Measurements from ENCODE around the gene PUS7.
"Not testable (repeated sequence)": the region's sequence is repeated elsewhere in the genome, so short reads cannot be mapped to it uniquely, and the experiment has no call there.

The PUS7 gene

DNA sequence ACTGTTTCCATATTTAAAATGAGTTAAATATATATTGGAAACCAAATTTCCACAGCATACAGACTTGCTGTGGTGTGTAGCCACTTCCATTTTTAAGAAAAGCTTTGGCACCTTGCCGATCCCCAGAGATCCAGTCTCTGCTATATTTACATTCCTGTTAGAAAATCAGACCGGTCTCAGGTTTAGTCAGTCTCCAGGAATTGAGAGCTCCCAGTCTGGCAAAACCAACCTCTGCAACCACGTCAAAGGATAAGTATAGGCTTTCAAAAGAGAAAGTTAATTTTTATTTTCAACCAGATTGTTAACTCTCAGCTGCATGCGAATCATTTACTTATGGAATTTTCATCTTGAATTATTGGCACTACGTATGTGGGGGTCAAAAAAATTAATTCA lies 28.2 kb downstream of the PUS7 start:
- no peak for DNase-seq

DNA sequence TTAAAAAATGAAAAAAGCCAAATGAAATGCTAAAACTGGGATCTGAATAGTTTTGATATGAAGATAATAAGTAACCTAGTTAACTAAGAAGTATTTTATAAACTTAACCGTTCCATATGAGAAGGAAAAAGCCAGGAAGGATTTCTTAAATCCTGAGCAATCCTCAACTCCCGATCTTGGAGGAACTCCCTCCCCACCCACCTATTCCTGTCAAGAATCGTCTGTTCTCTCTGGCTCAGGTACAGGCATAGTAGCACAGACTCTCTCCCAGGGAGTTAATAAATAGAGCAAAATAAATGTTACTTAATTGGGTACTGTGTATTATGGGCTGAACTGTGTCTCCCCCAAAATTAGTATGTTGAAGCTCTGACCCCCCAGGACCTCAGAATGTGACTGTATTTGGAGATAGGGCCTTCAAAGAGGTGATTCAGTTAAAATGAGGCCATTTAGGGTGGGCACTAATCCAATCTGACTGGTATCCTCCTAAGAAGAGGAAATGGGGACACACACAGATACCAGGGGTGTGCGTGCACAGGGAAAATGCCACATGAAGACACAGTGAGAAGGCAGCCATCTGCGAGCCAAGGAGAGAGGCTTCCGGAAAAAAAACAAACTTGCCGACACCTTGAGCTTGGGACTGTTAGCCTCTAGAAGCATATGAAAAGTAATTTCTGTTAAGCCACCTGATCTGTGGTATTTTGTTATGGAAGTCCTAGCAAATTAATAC lies 28.7 kb downstream of the PUS7 start:
- DNase-seq: no peak

DNA sequence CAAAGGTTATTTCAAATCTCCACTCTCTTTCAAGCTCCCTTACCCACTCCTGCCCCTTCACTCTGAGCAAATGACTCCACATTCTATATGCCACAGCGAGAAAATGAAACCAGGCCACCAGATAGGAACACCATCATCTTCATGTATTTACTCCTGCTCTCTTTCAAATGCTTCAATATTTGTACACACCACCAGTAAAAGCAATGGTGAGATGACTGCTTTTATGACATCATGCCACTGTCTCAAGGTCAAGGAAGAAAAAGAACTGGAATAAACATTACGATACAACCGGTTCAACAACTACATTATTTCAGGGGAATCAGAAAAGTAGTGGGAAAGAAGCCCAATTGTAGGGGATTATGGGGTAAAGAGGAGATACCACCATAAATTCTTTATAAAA lies 32.7 kb downstream of the PUS7 start:
- DNase-seq: no peak

DNA sequence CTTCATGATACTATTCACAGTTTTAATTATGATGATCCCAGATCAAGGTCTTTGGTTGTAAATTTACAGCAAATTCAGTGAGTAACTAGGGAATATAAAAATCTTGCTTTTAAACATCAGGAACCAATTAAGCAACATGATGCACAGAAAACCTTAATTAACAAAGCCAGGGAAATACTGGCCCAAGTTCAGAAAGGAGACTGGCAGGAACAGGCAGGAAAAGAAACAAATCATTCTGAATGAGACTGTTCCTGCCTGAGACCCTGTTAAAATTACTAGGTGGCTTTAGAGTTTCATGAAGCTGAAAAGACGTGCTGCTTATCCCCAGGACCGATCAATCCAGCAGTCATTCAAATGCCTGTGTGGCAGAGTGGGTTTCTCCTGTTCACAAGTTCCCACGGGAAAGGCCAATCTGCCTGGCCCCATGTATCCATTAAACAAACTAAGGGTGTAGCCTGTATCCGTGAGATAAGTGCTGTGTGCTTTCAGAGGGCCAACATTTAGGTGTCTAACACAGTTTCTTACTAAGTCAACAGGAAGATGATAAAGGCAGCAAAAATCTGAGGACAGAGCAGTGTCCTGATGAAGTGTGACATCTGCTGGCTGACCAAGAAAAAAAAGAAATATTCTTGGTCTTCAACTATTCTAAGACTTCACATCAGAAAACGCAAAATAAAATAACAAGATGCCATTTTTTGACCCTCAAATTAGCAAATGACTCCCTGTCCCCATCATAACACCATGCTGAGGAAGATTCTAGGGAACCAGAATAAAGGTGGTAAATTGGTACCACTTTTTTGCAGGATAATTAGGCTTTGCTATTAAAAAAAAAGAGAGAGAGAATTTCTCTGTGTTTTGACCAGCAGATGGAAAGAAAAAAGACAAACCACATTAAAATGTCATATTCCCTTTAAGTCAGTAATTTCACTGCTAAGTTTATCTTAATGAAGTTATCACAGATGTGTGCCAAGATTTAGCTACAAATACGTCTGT lies 34.2 kb downstream of the PUS7 start:
- no peak for DNase-seq

DNA sequence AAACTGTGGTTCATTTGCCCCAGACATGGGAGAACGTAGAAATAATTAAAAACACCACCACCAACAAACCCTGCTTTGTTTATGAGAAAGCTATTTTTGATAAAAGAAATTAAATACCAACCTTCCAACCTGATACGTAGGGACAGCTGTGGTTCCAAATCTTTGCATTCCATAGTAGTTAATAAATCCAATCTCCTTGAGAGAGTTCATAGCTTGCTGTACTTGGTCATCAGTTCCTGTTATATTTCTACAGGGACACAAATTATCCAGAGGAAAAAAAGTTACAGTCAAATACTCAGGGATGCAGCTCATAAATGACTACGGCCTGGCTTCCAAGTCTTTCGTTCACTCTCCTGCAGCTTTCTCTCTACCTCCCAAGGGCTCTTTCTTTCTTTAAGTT lies 41.1 kb downstream of the PUS7 start:
- DNase-seq: no peak

DNA sequence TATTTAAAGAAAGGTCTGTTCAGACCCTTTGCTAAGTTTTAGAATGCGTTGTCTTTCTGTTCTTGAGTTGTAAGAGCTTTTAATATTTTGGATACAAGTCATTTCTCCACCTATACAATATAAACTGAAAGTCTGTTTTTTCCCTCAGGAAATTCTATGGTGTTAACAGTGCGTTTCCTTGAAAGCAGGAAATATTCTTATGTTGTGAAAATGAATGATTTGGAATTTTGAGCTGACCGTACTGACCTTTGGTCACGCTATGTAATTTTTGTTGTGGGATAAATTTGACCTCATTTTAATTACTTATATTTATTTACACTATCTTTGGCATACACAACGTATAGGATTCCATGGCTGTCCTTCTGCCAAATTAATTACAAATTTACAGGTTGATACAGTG lies 43.5 kb downstream of the PUS7 start:
- no peak for DNase-seq

DNA sequence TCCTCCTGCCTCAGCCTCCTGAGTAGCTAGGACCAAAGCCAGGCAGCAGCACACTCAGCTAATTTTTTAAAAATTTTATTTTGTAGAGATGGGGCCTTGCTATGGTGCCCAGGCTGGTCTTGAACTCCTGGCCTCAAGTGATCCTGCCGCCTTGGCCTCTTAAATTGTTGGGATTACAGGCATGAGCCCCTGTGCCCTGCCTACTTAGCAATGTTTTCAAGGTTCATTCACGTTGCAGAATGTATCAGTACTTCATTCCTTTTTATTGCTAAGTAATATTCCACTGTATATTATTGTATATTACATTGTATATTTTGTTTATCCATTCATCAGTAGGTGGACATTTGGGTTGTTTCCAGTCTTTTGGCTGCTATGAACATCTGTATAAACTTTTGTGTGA lies 44.2 kb downstream of the PUS7 start:
- DNase-seq: no peak

DNA sequence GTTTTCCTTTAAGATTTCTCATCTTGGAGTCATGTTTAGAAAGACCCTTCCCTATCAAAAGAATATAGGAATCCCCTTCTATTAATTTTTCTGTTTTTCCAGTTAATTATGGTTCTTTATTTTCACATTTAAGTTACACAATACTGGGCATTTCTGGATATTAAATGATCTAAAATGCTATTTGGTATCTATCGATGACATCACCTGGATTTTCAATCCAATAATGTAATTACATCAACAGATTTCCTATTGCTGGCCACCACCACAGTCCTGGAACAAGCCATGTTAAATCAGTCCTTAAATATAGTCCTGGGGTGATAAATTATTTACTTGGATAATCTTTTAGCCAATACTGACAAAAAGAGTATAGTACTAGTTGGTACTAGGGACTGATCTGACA lies 48.0 kb downstream of the PUS7 start:
- DNase-seq: no peak

DNA sequence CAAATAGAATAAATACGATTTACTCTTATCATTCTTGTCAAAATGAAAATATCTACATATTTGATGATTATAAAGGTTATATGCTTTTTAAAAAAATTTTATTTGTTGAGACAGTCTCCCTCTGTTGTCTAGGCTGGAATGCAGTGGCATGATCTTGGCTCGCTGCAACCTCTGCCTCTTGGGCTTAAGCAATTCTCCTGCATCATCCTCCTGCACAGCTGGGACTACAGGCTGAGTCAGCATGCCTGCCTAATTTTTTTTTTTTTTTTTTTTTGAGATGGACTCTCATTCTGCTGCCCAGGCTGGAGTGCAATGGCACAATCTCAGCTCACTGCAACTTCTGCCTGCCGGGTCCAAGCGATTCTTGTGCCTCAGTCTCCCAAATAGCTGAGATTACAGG lies 48.9 kb downstream of the PUS7 start:
- no peak for DNase-seq

DNA sequence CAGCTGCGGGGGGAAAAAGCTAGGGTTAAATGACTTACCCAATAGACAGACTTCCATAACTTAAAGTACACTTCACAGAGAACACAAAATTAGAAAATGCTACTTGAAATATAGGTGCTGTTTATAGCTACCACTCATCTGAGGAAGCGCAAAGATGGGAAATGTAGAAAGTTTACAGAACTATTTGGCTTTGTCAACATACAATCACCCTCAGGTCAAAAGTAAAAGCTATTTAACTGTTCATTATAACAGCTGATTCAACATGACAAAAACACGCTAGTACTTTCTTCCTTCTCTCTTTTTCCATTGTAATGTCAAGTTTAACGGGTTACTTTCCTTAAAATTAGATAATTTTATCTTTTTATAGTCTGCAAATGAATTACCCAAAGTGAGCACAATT lies 51.2 kb downstream of the PUS7 start:
- no peak for DNase-seq

DNA sequence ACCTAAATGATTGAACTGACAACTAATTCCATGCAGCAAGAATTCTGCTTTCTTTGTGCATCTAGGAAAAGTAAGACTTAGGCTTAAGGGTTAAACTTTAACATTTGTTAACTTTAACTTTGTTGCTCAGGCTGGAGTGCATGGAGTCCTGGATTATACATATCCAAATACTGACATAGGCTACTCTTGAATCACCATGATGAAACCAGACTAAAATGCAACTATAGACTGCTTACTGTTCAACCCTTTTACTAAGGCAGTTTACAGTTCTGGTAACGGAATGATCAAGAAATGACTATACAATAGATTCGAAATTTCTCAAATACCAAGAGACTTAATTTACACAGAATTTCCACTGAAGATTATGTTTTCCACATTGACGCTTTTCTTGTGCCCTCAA lies 52.0 kb downstream of the PUS7 start:
- no peak for DNase-seq

DNA sequence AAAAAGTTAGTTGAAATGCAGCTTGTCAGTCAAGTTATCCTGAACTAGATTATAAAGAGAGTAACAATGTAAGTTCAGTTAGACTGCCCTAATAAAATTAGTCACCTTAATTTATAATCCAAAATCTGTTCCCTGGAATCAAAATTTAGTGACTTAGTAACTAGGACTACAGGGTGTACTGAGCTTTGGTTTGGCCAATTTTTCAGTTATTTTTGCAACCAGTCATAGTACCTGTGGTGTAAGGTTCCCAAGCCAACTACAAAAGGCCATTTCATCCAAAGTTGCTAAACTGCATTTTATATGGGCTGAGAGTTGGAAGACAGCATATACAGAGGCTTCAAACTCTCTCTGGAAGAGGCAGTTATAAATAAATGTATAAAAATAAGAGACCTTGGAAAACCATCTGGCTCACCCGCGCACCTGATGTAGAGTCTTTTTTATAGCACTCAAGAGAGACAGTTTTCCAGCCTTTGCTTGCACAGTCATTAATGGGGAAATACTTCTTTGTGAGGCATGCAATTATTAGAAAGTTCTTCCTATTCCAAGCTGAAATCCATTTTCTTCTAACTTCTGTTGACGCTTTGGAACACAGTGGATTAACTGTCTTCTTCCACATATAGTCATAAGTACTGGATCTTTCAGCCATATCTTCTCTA lies 59.2 kb downstream of the PUS7 start:
- DNase-seq: no peak

DNA sequence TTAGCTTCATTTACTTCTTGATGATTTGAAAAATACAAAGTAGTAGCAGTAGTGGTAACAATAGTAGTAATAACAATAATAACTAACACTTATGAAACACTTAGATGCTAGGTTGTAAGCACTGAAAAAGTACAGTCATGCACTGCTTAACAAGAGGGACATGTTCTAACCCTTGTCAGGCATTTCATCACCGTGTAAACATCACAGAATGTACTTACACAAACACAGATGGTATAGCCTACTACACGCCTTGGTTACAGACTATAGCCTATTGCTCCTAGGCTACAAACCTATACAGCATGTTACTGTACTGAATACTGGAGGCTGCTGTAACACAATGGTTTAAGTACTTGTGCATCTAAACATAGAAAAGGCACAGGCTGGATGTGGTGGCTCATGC lies 60.6 kb downstream of the PUS7 start:
- DNase-seq: no peak

DNA sequence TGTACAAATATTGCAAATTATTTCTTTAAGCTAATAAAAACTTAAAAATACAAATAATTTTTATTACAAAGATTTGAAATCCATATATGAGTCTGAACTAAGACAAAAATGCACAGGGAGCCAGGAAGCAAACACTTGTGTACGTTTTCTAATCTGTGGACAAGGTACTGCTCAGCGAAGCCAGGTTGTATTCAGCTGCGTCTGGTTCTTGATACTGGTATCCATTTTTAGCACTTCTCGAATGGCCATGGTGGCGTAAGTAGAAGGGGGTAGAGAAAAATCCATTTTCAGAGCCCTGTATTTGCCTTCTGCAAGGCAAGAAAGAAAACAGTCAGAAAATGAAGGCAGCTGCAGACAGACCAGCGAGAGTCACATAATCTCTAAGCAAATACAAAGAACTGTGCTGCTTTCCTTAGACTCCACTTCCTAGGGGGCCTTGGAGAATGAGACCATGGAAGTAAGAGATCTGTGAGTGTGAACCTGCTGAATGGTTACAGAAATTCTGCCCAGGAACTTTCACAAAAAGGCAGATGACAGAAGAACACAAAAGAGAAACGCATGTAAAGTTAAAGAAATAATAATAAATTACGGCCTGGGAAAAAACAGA lies 64.3 kb downstream of the PUS7 start:
- DNase-seq: no peak

DNA sequence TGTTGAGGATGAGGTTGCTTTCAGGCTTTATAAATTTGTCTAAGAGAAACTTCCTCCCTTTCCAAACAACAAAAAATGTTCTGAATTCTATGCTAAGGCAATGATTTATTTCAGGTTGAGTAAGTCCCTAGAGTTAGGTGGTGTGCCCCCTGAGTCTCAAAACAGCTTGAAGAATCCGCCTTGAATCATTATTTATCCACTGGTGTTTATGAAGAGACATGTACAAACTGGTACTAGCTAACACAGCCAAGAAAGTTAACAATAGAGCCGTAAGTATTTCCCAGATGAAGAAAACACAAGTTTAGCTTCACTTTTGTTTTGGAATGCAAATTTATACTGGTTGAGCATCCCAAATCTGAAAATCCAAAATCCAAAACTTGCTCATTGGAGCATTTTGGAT lies 67.2 kb downstream of the PUS7 start:
- DNase-seq: no peak

DNA sequence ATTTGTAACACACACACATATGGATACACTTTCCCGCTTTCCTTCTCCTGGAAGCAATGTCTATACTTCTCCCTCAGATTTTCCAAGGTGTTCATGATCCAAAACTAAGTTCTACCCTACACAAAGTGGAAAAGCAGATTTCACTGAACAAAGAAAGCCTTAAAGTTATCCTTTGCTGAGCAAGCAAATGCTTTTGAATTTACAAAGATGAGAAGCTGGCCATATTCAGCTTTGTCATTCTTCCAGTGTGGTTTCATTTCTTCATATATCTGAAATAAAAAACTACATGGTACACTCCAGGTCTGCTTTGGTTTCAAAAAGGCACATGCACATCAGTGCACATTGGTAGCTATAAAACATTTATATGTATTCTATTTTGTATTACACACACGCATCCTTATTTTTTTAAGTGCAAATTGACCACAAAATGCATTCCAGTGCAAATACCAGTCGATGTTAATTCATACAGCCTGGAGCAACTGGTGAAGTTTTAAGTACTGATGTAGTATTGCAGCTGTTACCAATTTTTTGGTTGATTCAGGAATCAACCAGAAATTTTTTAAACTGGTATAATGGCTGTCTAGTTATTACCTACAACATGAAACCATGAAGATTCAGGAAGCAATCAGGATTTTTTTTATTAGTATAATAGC lies 67.8 kb downstream of the PUS7 start:
- DNase-seq: no peak

DNA sequence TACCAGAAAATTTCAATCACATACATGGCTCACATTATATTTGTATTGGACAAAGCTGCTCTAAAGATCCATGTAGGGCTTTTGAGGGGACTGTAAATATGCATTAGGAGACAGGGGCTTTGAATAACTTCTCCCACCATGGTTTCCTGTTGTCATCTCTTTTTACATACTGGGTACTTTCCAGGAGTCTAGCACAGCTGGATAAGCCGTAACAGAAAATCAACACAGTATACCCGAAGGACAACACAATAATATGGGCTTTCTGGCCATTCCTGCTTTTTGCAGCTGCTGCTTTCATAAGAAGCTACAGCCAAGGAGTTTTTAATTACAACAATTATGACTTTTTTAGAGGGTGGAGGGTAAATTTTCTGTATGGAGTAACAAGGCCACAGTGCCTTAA lies 70.0 kb downstream of the PUS7 start:
- DNase-seq: no peak

DNA sequence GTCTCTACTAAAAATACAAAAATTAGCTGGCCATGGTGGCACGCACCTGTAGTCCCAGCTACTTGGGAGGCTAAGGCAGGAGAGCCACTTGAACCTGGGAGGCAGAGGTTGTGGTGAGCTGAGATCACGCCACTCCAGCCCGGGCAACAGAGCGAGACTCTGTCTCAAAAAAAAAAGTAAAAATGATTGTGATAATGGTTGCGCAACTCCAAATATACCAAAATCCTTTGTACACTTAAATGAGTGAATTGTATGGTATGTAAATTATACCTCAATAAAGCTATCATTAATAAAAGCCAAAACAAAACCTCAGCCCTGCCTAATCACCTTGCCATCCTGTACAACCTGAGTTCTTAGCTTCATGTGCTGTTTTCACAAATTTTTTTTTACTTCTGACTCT lies 71.2 kb downstream of the PUS7 start:
- DNase-seq: not testable (repeated sequence)

DNA sequence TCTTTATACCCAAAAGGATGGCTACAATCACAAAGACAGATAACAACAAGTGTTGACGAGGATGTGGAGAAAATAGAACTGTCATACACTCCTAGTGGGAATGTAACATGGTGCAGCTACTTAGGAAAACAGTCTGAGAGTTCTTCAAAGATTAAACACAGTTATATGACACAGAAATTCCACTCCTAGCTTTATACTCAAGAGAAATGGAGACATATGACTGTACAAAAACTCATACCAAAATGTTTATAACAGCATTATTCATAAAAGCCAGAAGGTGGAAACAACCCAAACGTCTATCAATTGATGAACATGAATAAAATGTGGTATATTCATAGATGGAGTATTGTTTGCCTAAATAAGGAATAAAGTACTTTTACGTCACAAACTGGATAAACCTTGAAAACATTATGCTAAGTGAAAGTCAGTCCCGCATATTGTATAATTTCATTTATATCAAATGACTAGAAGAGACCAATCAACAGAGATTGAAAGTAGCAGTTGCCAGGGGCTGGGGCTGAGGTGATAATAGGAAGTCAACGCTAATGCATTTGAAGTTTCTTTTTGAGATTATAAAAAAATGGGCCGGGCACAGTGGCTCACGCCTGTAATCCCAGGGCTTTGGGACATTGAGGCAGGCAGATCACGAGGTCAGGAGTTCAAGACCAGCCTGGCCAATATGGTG lies 71.8 kb downstream of the PUS7 start:
- no peak for DNase-seq

DNA sequence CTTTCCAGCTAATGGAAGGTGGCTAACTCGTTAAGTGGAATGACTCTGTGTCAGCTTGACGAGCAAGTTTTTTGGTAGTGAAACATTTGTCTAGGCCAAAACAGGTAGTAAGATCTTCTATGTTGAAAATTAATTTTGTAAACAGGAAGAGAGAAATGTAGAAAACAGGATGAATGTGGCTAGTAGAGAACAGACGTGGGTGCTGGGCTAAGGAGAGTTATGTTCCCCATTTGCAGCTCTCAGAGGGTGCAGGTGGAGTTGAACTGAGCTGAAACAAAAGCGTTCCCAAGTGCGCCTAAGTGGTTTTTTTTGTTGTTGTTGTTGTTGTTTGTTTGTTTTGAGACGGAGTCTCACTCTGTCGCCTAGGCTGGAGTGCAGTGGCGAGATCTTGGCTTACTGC lies 73.9 kb downstream of the PUS7 start:
- DNase-seq: no peak

DNA sequence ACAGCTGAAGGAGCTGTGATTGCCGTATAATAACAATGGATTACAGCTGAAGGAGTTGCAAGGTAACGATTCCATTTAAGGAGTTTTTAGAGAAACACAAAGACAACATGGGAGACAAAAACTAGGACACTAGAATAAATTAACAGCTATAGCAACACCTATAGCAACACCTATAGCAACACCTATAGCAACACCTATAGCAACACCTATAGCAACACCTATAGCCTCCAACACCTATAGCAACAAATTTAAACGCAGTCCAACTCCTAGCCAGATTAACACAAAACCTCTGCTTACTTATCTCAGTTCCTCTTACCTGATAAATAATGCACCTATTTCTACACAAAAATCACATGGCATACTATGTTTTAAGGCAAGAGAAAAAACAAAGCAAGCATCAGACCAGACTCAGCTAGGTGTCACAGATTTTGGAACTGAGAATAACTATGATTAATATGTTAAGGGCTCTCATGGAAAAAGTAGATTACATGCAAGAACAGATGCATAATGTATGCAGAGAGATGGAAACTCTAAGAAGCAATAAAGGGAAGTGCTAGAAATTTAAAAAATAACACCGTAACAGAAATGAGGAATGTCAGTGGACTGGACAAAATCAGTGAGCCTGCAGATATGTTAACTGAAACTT lies 77.6 kb downstream of the PUS7 start:
- DNase-seq: no peak

DNA sequence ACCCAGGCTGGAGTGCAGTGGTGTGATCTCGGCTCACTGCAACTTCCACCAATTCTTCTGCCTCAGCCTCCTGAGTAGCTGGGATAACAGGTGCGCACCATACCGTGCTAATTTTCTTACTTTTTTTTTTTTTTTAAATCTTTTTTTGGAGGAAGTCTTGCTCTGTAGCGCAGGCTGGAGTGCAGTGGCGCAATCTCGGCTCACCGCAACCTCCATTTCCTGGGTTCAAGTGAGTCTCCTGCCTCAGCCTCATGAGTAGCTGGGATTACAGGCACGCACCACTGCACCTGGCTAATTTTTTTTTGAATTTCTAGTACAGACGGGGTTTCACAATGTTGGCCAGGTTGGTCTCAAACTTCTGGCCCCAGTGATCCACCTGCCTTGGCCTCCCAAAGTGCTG lies 79.9 kb downstream of the PUS7 start:
- not testable (repeated sequence) for DNase-seq
